Liver (tissue), 4 donors: ENCODE measurements around the gene FAM217A. TPM values are rescaled to one million over a fixed set of nuclear protein-coding genes. Genes with fewer than 3 reads are reported as not detected.

ENCODE experiments used
- polyA plus RNA-seq, 2 donors: library from polyadenylated mRNA; stranded (reverse) in 1 of 2; unstranded in 1 of 2; fragments of 200-250 nt in 1 of 2; fragments of >200 nt in 1 of 2; fragmentation: Nextera tagmentation in 1 of 2; extraction: Ambion mirVana in 1 of 2; gene quantifications; one replicate each; pipeline versions ENCODE4 v1.2.1 to v1.2.3, GENCODE V29; 2013 to 2015
- total RNA-seq, 2 donors: library from RNA; depleted of rRNA; stranded (reverse); fragments of >200 nt; gene quantifications; one replicate each; pipeline ENCODE4 v1.2.3, GENCODE V29; 2014
- donor health status: healthy.
- donor health status: healthy.
- donor health status: healthy.

Gene FAM217A
- total and polyA plus RNA-seq, 4 donors = not detected

Other genes with a start within 250 kb of the FAM217A start
- 10 to 100 TPM in 1 of 2 donors, 1 to 10 TPM in 1; 8.8 to 10.2 TPM for gene FAM50B, start 229.8 kb downstream of the FAM217A start, total RNA-seq
- gene FAM50B, start 229.8 kb downstream of the FAM217A start, polyA plus RNA-seq = 10 to 100 TPM; 11.9 to 12.3 TPM
- gene ECI2, start 56.4 kb upstream of the FAM217A start, total RNA-seq = 100 to 1,000 TPM; 109 to 143 TPM
- 100 to 1,000 TPM in 1 of 2 donors, 10 to 100 TPM in 1; 79.5 to 158 TPM for gene ECI2, start 56.4 kb upstream of the FAM217A start, polyA plus RNA-seq